ENCODE measurements around the gene SEZ6L2. TPM values are rescaled to one million over a fixed set of nuclear protein-coding genes. Genes with fewer than 3 reads are reported as not detected.

The SEZ6L2 gene
- total RNA-seq, 1 experiment from 2014 or later: 46.5 TPM

DNA sequence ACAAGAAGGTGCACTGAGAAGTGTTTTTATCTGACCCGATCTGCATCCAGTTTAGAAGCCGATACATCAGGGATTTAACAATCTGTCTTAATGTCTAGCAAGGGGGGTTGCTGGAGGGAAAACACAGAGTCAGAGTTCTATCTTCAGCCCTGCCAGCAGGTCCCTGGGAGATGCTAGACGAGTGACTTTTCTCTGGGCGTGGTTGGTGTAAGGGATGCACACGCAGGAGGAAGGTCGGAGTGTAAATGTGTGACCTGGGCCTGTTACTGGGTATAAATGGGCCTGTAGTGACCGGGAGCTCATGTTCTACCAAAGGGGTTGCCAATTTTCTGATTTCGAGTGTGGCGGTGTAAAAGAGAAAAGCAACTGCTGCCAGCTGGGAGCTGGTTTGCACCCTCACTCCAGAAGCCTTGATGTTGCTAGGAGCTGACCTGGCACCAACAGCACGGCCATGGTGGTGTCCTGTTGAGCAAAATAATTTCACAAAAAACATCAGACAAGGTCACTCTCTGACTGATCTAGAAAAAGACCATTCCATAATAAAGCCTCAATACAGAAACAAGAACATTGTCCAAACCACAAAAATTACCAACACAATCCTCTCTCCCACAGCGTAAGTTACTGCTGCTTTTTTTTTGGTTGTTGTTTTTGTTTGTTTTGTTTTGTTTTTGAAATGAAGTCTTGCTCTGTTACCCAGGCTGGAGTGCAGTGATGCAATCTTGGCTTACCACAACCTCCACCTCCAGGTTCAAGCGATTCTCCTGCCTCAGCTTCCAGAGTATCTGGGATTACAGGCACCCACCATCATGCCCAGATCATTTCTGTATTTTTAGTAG is 27.9 kb upstream of the SEZ6L2 start:
- ChIA-PET POLR2A (ENCODE audit: unreplicated experiment) (interaction anchor here (0.5 to 1.7 kb wide), 4 partner anchors 47 to 1403 kb away, joined by 3 to 22 read pairs (median 7); partner anchors contain the start of gene TAOK2), CTCF (interaction anchor here (0.5 to 0.6 kb wide), 2 partner anchors 108 to 226 kb away, joined by 3 to 5 read pairs; no protein-coding TSS in a partner anchor)
- Histone ChIP-seq H3K4me2 (peak overlapping the region; percentile 99), H2AFZ (peak overlapping the region; percentile 97), H3K4me1 (replicated peaks; ENCODE audit: insufficient read depth) (peaks cover 23% of the 10 kb centered on the region), H3K36me3 (ENCODE audit: low read depth) (no peaks in the 10 kb centered on the region), H3K4me3 (peak overlapping the region; percentile 84), H3F3A (ENCODE audit: insufficient read depth, low read depth) (peaks cover 14% of the 10 kb centered on the region; the same call in 1 of the 2 replicates), H3K27ac (no peak overlapping the region), H3K9me3 (ENCODE audit: insufficient read depth, low read depth) (no peaks in the 10 kb centered on the region), H3K79me2 (ENCODE audit: low read depth) (peaks cover 38% of the 10 kb centered on the region), H3K9me2 (ENCODE audit: insufficient read depth) (no peaks in the 10 kb centered on the region), H3K27me3 (ENCODE audit: insufficient read depth, low read depth) (no peaks in the 10 kb centered on the region), H4K20me1 (ENCODE audit: insufficient read depth) (no peaks in the 10 kb centered on the region)
- BruUV-seq (replicated peaks): no TSS peak
- no peak for DNase-seq
- intact Hi-C loops (cut with micrococcal nuclease; ENCODE audit: unreplicated experiment): loop anchor here (5.0 kb wide), 1 partner anchor 70 kb away; the partner anchor contains the start of genes HIRIP3 and INO80E
- TF ChIP-seq, protein P1, sequence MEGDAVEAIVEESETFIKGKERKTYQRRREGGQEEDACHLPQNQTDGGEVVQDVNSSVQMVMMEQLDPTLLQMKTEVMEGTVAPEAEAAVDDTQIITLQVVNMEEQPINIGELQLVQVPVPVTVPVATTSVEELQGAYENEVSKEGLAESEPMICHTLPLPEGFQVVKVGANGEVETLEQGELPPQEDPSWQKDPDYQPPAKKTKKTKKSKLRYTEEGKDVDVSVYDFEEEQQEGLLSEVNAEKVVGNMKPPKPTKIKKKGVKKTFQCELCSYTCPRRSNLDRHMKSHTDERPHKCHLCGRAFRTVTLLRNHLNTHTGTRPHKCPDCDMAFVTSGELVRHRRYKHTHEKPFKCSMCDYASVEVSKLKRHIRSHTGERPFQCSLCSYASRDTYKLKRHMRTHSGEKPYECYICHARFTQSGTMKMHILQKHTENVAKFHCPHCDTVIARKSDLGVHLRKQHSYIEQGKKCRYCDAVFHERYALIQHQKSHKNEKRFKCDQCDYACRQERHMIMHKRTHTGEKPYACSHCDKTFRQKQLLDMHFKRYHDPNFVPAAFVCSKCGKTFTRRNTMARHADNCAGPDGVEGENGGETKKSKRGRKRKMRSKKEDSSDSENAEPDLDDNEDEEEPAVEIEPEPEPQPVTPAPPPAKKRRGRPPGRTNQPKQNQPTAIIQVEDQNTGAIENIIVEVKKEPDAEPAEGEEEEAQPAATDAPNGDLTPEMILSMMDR (conservative IDR thresholded peaks at IDR 0.05): no peak
- TF ChIP-seq EZH2 (IDR thresholded peaks at IDR 0.05; ENCODE audit: low read depth): no peak

DNA sequence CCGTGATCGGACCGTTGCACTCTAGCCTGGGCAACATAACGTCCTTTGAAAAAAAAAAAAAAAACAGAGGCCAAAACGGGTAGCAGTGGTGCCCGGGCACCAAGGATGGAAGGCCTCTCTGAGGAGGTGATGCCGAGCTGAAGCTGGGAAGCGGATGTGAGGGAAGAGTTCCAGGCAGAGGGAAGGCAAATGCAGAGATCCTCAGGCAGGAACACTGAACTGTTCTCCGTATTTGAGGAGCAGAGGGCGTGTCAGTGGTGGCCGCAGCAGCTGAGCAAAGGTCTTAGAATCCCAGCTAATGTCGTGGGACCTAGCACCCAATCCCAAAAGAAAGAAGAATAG is 27.3 kb upstream of the SEZ6L2 start:
- no peak for DNase-seq
- intact Hi-C loops (cut with micrococcal nuclease; ENCODE audit: unreplicated experiment): loop anchor here (1.0 to 5.0 kb wide), 4 partner anchors 18 to 71 kb away; partner anchors contain the start of genes HIRIP3, INO80E and TAOK2

More for the DNA sequence above, 27.3 kb upstream of the SEZ6L2 start:
- H2AFZ ChIP-seq: peak overlapping the region; percentile 97
- no peaks in the 10 kb centered on the region for H3K9me3 ChIP-seq (ENCODE audit: insufficient read depth, low read depth)
- H3K4me2 ChIP-seq: peak overlapping the region; percentile 99
- TF ChIP-seq, protein P1 (conservative IDR thresholded peaks at IDR 0.05): no peak
- no peak for TF ChIP-seq EZH2 (IDR thresholded peaks at IDR 0.05; ENCODE audit: low read depth)
- H3K4me1 ChIP-seq (replicated peaks; ENCODE audit: insufficient read depth): peaks cover 23% of the 10 kb centered on the region
- ChIA-PET CTCF (interaction anchor here (0.5 to 1.0 kb wide), 5 partner anchors 17 to 920 kb away, joined by 3 to 9 read pairs (median 4); no protein-coding TSS in a partner anchor), POLR2A (ENCODE audit: unreplicated experiment) (interaction anchor here (0.5 to 1.7 kb wide), 5 partner anchors 47 to 1402 kb away, joined by 3 to 22 read pairs (median 10); partner anchors contain the start of gene TAOK2)
- peaks cover 38% of the 10 kb centered on the region for H3K79me2 ChIP-seq (ENCODE audit: low read depth)
- peaks cover 19% of the 10 kb centered on the region; the same call in 1 of the 2 replicates for H3F3A ChIP-seq (ENCODE audit: insufficient read depth, low read depth)
- peak overlapping the region; percentile 46 for H3K27ac ChIP-seq
- H3K4me3 ChIP-seq: peak overlapping the region; percentile 84
- no peaks in the 10 kb centered on the region for H3K27me3 ChIP-seq (ENCODE audit: insufficient read depth, low read depth)
- no peaks in the 10 kb centered on the region for H3K9me2 ChIP-seq (ENCODE audit: insufficient read depth)
- no TSS peak for BruUV-seq (replicated peaks)
- H3K36me3 ChIP-seq (ENCODE audit: low read depth): 0 out of 2 replicates have a peak, but pooled peaks cover 4% of the 10 kb centered on the region
- H4K20me1 ChIP-seq (ENCODE audit: insufficient read depth): no peaks in the 10 kb centered on the region; the same call in 1 of the 2 replicates

Data from PC-9 (cell line).